HG03108 (cell line): Measurements from ENCODE around the gene RAB44.

Experiments used
- ATAC-seq: cut with Tn5 transposase; IDR thresholded peaks from one replicate; pipeline ENCODE4 v1.9.1; 2021; ENCODE audit warnings: moderate library complexity; ENCODE audit not compliant: unreplicated experiment

The RAB44 gene

DNA sequence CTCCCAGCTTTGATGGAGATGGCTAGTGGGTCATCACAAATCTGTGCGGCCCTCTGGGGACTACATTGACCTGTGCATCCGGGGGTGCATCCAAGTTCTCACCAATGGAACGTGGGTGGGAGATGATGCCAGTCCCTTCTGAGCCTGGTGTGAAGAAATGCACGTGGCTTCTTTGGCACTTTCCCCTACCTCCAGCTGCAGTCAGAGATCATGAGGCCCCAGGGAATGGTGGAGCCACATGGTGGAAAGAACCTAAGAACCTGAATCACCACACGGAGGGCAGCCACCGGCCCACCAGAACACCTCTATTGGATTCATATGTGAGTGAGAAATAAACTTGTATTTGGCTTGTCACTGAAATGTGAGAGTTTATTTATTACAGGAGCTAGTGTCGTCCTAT lies 29.0 kb upstream of the RAB44 start:
- ATAC-seq, result no peak

- ATAC-seq, result no peak
Measured at GRCh38 chr6:36669002-36669401, 28.6 kb upstream of the RAB44 start.

- no peak for ATAC-seq
Measured at GRCh38 chr6:36670271-36670670, 27.4 kb upstream of the RAB44 start.

DNA sequence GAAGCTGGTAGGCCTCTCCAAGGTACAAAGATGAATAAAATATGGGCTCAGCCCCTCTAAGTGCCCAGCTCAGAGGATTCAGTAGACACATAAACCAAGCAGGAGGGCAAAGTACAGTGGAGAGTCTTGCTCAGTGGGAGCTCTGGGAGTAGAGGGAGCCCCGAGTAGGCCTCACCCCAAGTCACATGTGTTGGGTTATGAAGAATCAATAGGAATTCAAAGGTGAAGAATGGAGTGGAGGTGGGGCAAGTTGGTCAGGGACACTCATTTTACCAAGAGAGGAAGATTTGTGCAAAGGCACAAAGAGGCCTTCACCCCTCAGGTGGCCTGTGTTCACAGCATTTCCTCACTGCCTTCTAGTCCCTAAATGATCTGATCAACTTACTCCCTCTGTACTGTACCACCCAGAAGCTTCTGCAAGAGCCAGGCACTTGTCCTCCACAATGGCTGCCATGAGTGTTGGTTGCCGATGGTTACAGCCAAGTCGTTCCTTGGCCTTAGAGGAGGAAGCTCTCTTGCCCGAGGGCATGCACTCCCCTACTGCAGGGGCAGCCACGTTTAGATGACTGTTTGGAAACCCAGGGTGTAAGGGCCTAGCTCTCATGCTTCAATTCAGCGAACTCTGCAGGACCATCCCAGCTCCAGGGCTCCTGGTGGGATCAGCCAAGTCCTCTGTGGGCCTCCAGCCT lies 25.8 kb upstream of the RAB44 start:
- ATAC-seq, result no peak

DNA sequence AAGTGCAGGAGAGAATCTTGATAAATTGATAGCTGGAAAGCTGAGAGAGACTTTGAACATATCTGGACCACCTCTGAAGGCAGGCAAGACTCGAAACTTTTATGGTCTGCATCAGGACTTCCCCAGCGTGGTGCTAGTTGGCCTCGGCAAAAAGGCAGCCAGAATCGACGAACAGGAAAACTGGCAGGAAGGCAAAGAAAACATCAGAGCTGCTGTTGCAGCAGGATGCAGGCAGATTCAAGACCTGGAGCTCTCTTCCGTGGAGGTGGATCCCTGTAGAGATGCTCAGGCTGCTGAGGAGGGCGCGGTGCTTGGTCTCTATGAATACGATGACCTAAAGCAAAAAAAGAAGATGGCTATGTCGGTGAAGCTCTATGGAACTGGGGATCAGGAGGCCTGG lies 23.7 kb upstream of the RAB44 start:
- ATAC-seq, result no peak

DNA sequence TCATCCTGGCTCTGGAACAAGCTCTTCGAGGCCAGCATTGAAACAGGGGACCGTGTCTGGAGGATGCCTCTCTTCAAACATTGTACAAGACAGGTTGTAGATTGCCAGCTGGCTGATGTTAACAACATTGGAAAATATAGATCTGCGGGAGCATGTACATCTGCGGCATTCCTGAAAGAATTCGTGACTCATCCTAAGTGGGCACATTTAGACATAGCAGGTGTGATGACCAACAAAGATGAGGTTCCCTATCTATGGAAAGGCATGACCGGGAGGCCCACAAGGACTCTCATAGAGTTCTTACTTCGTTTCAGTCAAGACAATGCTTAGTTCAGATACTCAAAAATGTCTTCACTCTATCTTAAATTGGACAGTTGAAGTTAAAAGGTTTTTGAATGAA lies 22.7 kb upstream of the RAB44 start:
- ATAC-seq, result no peak

DNA sequence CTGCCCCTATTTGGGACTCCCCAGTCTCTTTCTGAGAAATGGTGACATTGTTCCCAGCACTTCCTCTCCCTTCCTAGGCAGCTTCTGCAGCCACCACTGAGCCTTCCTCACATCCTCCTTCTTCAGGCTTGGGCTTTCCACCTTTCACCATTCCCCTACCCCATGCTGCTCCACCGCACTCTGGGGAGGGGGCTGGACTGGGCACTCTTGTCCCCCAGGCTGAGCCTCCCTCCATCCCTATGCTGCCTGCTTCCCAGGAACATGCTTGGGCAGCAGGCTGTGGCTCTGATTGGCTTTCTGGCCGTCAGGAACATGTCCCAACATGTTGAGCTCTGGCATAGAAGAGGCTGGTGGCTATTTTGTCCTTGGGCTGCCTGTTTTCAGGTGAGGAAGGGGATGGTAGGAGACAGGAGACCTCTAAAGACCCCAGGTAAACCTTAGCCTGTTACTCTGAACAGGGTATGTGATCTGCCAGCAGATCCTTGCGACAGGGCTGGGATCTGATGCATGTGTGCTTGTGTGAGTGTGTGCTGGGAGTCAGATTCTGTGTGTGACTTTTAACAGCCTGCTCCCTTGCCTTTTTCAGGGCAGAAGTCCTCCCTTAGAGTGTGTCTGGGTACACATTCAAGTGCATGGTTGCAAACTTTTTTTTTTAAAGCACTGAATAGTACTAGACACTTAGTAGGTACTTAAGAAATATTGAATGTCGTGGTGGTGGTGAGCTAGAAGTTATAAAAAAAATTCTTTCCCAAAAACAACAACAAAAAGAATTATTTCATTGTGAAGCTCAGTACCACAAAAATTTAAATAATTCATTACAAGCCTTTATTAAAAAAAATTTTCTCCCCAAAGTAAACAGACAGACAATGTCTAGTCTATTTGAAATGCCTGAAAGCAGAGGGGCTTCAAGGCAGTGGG lies 21.2 kb upstream of the RAB44 start:
- ATAC-seq, result no peak

GRCh38 chr6:36677059-36677749 lies 20.4 kb upstream of the RAB44 start:
- no peak for ATAC-seq

DNA sequence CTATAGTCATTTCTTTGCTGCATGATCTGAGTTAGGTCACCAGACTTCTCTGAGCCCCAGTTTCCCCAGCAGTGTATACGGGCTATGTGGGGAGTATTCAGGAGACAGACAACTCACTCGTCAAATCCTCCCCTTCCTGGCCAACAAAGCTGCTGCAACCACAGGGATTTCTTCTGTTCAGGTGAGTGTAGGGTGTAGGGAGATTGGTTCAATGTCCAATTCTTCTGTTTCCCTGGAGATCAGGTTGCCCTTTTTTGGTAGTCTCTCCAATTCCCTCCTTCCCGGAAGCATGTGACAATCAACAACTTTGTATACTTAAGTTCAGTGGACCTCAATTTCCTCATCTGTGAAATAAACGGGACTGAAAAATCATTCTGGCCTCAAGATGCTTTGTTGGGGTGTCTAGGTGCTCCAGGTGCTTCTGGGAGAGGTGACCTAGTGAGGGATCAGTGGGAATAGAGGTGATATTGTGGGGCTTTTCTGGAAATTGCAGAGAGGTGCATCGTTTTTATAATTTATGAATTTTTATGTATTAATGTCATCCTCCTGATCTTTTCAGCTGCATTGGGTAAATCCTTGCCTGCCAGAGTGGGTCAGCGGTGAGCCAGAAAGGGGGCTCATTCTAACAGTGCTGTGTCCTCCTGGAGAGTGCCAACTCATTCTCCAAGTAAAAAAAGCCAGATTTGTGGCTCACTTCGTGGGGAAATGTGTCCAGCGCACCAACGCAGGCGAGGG lies 19.7 kb upstream of the RAB44 start:
- no peak for ATAC-seq

DNA sequence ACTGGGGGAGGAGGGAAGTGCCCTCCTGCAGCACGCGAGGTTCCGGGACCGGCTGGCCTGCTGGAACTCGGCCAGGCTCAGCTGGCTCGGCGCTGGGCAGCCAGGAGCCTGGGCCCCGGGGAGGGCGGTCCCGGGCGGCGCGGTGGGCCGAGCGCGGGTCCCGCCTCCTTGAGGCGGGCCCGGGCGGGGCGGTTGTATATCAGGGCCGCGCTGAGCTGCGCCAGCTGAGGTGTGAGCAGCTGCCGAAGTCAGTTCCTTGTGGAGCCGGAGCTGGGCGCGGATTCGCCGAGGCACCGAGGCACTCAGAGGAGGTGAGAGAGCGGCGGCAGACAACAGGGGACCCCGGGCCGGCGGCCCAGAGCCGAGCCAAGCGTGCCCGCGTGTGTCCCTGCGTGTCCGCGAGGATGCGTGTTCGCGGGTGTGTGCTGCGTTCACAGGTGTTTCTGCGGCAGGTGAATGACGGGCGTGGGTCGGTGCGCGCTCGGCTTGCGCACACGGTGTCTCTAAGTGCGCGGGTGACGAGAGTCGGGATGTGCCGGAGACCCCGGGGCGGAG lies 19.1 kb upstream of the RAB44 start, which contains the start of gene CDKN1A:
Gene CDKN1A, plus strand, starts transcription at position 227 of the 555 bp plus-strand sequence. CDS start 5,388 bp downstream, outside the sequence.
- peak; percentile 47 for ATAC-seq

- ATAC-seq, result no peak
Measured at GRCh38 chr6:36679043-36679833, 18.4 kb upstream of the RAB44 start.

GRCh38 chr6:36682328-36683144 lies 15.1 kb upstream of the RAB44 start:
- ATAC-seq, result peak; percentile 37

DNA sequence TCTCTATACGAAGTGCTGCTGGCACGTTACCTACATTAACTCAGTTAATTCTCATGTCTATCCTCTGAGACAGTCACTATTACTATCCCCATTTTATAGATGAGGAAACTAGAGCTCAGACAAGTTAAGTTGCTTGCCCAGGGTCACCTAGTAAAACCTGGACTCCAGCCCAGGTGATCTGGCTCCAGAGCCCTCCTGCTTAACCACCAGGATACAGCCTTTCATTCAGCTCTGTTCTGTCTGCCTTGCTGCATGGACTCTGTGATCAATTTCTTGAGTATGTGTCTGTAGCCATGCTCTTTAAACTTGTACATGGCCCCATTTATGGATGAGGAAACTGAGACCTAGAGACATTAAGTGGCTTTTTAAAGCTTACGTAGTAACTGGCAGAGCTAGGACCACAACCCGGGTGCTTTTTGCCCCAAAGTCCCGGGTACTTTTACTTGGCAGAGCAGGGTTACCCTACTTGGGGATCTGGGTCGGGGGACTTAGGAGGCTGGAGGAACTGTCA lies 14.4 kb upstream of the RAB44 start:
- no peak for ATAC-seq

- no peak for ATAC-seq
Measured at GRCh38 chr6:36683656-36684446, 13.8 kb upstream of the RAB44 start.

DNA sequence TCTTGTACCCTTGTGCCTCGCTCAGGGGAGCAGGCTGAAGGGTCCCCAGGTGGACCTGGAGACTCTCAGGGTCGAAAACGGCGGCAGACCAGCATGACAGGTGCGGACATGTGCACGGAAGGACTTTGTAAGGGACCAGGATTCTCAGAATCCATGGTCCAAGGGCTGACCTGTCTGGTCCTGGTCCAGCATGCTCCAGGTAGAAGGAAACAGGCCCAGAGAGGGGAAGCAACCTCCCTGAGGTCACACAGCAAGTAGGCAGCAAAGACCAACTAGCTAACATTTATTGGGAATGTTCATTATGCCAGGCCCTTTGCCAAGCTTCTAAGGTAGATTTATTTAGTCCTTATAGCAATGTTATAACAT lies 13.2 kb upstream of the RAB44 start:
- no peak for ATAC-seq

DNA sequence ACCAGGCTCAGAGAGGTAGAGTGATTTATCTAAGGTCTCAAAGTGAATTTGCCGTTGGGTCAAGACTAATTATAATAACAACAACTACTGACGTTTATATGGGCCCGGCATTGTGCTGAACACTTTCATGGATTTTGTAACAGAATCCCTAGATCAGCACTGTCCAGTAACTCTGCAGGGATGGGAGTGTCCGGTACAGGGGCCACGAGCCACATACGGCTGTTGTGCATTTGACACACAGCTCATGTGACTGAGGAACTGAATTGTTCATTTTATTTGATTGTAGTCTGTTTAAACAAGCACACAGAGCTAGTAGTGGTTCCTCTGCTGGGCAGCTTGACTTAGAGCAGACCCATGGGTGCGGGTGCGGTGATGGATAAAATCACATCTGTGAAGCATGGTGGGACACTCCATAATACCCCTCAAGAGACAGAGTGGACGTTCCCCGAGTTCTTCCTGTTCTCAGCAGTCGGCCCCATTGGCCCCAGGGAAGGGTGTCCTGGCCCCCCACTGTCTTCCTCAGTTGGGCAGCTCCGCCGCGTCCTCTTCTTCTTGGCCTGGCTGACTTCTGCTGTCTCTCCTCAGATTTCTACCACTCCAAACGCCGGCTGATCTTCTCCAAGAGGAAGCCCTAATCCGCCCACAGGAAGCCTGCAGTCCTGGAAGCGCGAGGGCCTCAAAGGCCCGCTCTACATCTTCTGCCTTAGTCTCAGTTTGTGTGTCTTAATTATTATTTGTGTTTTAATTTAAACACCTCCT lies 12.3 kb upstream of the RAB44 start:
- ATAC-seq, result no peak
